BJ (cell line): Measurements from ENCODE around the gene HCRTR1. TPM values are rescaled to one million over a fixed set of nuclear protein-coding genes. Genes with fewer than 3 reads are reported as not detected.

Source experiments
- CTCF ChIA-PET: fragments of 350-600 bp; formaldehyde crosslinking; extraction: SDS; loops from one replicate; lab custom pipeline; 2021; ENCODE audit warnings: antibody characterized with exemption, inconsistent platforms; lab: Yijun Ruan, JAX
- POLR2A ChIA-PET: fragments of 300-600 bp; sonication (Branson Sonifier 250); formaldehyde crosslinking; extraction: SDS; loops from one replicate; lab custom pipeline; 2021; ENCODE audit warnings: antibody characterized with exemption; lab: Charles Lee
- DNase-seq: peaks from one replicate; pipeline ENCODE4 v3.0.0-alpha.2; 2011; ENCODE audit warnings: low read depth
- H3K27me3 ChIP-seq: 2 replicates; pipeline ENCODE4 v1.6.0; 2011; ENCODE audit warnings: low read length; ENCODE audit not compliant: control insufficient read depth, insufficient read depth
- H3K36me3 ChIP-seq: 2 replicates; pipeline ENCODE4 v1.5.1; 2011; ENCODE audit warnings: low read length; ENCODE audit not compliant: control insufficient read depth, insufficient read depth
- H3K4me3 ChIP-seq: 2 replicates; pipeline ENCODE4 v1.5.1; 2011; ENCODE audit warnings: low read depth, mild to moderate bottlenecking, control low read depth, low read length
- CTCF ChIP-seq: IDR thresholded peaks from 2 replicates; pipeline ENCODE4 v1.5.1; 2011; ENCODE audit warnings: low read depth, mild to moderate bottlenecking, control low read depth, inconsistent platforms, low read length, moderate library complexity; ENCODE audit not compliant: insufficient read depth
- polyA plus RNA-seq: library from polyadenylated mRNA; depleted of rRNA; stranded (reverse); fragments of >200 nt; gene quantifications from 2 replicates; pipeline ENCODE4 v1.2.3, GENCODE V29; 2011

HCRTR1 gene
- polyA plus RNA-seq, 1 experiment = not detected

- H3K4me3 ChIP-seq = no peak overlapping the region
- H3K27me3 ChIP-seq = no peaks in the 10 kb centered on the region
- POLR2A ChIA-PET = no interaction called here
- CTCF ChIA-PET = interaction anchor here (0.9 to 18.7 kb wide), 4 partner anchors 19 to 219 kb away, joined by 3 to 366 read pairs (median 16); no protein-coding TSS in a partner anchor
- no peak for DNase-seq
- no peak for TF ChIP-seq CTCF
- H3K36me3 ChIP-seq = no peaks in the 10 kb centered on the region
Observed at GRCh38 chr1:31570228-31570627, 47.3 kb upstream of the HCRTR1 start.

GRCh38 chr1:31570906-31571305 is 46.6 kb upstream of the HCRTR1 start:
- no peaks in the 10 kb centered on the region for H3K27me3 ChIP-seq
- DNase-seq = no peak
- no peak overlapping the region for H3K4me3 ChIP-seq
- ChIA-PET CTCF (interaction anchor here (0.6 to 18.7 kb wide), 5 partner anchors 19 to 218 kb away, joined by 3 to 366 read pairs (median 4); no protein-coding TSS in a partner anchor), POLR2A (no interaction called here)
- no peak for TF ChIP-seq CTCF
- H3K36me3 ChIP-seq = no peaks in the 10 kb centered on the region

- Histone ChIP-seq H3K4me3 (no peak overlapping the region), H3K36me3 (no peaks in the 10 kb centered on the region), H3K27me3 (no peaks in the 10 kb centered on the region)
- POLR2A ChIA-PET = no interaction called here
- TF ChIP-seq CTCF = no peak
- no peak for DNase-seq
- CTCF ChIA-PET = interaction anchor here (0.9 to 18.7 kb wide), 3 partner anchors 8 to 47 kb away, joined by 3 to 366 read pairs (median 5); no protein-coding TSS in a partner anchor
Observed at GRCh38 chr1:31571340-31572295, 45.9 kb upstream of the HCRTR1 start.

GRCh38 chr1:31572323-31573104 is 45.0 kb upstream of the HCRTR1 start:
- POLR2A ChIA-PET = no interaction called here
- CTCF ChIA-PET = interaction anchor here (0.7 to 18.7 kb wide), 5 partner anchors 9 to 217 kb away, joined by 3 to 366 read pairs (median 5); no protein-coding TSS in a partner anchor
- no peak for DNase-seq
- no peak for TF ChIP-seq CTCF
- Histone ChIP-seq H3K27me3 (no peaks in the 10 kb centered on the region), H3K4me3 (no peak overlapping the region), H3K36me3 (no peaks in the 10 kb centered on the region)

- Histone ChIP-seq H3K36me3 (no peaks in the 10 kb centered on the region), H3K27me3 (no peaks in the 10 kb centered on the region), H3K4me3 (no peak overlapping the region)
- ChIA-PET CTCF (interaction anchor here (0.7 to 18.7 kb wide), 5 partner anchors 10 to 216 kb away, joined by 3 to 366 read pairs (median 5); no protein-coding TSS in a partner anchor), POLR2A (no interaction called here)
- no peak for TF ChIP-seq CTCF
- no peak for DNase-seq
Observed at GRCh38 chr1:31573261-31573660, 44.2 kb upstream of the HCRTR1 start.
